ENCODE data around the gene NLGN1.
"Not testable (repeated sequence)": the region's sequence is repeated elsewhere in the genome, so short reads cannot be mapped to it uniquely, and the experiment has no call there.

NLGN1 gene

DNA sequence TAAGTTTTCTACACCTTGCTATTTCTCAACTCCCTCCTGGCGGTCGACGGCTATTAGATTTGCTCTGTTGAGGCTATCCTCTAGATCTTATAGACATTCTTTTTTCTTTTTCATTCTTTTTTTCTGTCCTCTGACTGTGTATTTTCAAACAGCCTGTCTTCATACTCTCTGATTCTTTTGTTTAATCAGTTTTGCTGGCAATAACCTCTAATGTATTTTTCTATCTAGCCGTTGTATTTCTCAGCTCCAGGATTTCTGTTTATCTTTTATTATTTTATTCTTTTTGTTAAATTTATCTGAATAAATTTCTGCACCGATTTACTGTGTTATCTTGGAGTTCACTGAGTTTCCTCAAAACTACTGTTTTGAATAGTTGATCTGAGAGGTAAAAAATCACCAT lies 31.5 kb downstream of the NLGN1 start:
- no peak for DNase-seq (ENCODE audit: low read depth in 2 of 2, low spot score in 1 of 2)

DNA sequence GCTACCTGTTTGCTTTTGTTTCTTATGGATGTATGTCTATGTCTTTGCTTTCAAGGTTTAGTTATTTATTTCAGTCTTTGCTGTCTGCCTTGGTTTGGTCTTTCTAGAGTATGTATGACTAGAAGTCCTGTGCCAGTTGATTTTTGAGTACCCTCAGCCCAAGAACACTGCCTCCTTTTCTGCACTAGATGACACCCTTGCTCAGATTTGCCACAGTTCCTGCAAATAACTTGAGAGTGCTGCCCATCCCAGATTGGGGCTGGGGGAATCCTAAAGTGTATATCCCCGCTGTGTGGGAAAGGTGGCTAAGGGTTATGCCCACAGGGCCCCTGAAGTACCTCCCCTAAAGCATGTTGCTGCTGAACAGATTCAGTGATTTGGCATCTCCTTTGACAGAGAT lies 32.0 kb downstream of the NLGN1 start:
- DNase-seq (ENCODE audit: low read depth in 2 of 2, low spot score in 1 of 2) = no peak

DNA sequence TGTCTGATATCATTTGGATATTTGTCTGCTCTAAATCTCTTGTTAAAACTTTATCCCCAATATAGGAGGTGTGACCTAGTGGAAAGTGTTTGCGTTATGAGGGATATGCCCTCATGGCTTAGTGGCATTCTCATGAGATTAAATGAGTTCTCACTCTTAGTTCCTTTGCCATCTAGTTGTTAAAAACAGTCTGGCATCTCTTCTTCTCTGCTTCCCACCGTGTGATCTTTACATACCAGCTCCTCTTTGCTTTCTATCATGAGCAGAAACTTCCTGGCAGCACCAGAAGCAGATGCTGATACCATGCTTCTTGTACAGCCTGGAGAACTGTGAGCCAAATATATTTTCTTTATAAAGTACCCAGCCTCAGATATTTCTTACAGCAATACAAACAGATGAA lies 33.0 kb downstream of the NLGN1 start:
- DNase-seq (ENCODE audit: low read depth in 2 of 2, low spot score in 1 of 2) = no peak

DNA sequence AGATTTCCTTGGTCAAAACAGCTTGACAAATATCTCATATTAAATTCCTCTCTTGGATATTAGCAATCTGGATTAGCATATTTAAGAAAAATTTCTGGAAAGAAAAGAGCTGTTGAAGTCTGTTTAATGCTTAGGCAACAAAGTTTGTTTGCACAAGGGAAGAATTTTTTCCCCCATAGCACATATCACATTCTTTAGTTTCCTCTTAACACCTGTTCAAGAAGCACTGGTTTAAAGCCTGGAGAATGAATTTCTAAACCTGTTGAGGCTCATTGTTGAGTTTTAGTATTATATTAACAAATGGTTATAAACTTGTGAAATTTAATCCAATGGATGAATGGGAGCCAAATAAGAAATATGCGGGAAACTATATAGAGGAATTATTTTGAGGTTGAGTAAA lies 41.5 kb downstream of the NLGN1 start:
- no peak for DNase-seq (ENCODE audit: low read depth in 2 of 2, low spot score in 1 of 2)

DNA sequence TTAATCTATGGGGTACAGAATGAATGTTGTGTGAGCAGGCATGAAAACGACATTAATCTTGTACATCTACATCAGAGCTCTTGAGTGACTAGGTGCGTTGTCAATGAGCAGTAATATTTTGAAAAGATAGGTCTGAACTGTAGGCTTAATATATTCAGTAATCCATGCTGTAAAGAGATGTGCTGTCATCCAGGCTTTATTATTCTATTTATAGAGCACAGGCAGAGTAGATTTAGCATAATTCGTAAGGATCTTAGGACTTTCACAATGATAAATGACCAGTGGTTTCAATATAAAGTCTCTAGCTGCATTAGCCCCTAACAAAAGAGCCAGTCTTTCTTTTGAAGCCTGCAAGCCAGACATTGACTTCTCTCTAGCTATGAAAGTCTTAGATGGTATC lies 43.0 kb downstream of the NLGN1 start:
- DNase-seq (ENCODE audit: low read depth in 2 of 2, low spot score in 1 of 2) = no peak

DNA sequence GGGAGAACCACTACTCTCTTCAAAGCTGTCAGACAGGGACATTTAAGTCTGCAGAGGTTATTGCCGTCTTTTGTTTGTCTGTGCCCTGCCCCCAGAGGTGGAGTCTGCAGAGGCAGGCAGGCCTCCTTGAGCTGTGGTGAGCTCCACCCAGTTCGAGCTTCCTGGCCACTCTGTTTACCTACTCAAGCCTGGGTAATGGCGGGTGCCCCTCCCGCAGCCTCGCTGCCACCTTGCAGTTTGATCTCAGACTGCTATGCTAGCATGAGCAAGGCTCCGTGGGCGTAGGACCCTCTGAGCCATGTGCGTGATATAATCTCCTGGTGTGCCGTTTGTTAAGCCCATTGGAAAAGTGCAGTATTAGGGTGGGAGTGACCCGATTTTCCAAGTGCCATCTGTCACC lies 54.0 kb downstream of the NLGN1 start:
- not testable (repeated sequence) for DNase-seq (ENCODE audit: low read depth in 2 of 2, low spot score in 1 of 2)

DNA sequence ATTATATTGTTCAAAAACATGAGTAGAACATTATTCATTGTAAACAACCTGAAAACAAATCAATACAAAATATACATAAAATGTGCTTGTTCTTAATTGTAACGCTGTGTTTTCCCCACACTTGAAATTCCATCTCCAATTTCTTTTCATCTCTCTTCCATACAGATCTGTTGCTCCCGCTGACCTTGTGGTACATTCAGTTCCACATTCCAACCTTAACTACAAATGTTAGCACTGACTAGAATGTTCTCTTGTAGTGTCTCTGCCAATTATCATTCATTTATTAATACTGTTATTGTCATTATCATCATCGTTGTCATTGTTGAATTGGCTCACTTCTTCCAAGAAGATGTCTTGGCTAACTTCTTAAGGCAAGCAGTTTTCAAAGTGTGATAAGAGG lies 65.7 kb downstream of the NLGN1 start:
- no peak for DNase-seq (ENCODE audit: low read depth in 2 of 2, low spot score in 1 of 2)

DNA sequence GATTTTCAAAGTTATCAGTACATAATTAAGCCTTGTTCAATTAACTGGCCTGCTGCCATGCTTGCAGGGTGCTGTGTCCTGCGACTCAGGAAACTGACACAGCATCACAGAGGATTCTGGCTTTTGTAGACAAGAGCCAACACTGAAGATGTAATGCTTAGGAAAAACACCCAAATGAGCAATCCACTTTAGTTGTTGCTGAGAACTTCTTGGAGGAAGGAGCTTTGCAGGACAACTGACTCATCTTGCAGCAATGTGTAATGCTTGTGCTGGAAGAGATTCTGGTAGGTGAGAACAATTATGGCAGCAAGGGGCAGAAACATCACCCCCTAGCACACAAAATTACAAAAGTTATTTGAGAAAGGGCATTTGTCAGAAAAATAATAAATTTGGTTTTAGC lies 67.6 kb downstream of the NLGN1 start:
- DNase-seq (ENCODE audit: low read depth in 2 of 2, low spot score in 1 of 2) = no peak

DNA sequence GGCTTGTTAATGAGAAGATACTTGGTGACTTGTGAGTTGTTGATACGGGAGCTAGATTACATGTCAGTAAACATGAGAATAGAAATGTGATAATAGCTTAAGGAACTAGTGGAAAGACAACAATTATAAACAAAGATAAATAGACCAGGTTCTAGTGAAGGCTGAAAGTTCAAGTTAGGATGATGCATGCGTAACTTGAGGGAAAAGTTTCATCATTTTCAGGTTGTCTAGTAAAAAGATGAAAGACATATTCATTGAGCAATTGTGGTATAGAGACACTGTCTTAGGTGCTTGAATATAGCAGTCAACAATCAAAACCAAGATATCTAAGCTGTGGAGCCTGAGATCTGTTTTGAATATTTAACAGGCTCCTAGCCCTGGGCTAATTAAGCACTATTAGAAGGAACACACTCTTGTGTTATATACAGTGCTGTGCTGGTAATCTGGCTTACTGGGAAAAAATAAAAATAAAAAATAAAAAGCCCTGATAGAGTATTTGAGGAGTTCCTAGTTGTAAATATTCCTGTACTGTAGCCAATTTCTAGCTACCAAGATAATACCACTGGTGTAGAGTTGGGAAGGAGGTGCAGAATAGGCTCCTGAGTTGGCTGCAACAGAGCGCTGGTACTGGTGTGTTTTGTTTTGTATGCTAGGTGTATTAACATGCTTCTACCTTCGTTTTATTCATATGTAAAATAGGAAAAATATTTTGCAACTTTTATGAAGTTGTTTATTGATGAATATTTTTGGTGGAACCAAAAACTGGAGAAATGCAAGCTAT lies 68.5 kb downstream of the NLGN1 start:
- no peak for DNase-seq (ENCODE audit: low read depth in 2 of 2, low spot score in 1 of 2)

DNA sequence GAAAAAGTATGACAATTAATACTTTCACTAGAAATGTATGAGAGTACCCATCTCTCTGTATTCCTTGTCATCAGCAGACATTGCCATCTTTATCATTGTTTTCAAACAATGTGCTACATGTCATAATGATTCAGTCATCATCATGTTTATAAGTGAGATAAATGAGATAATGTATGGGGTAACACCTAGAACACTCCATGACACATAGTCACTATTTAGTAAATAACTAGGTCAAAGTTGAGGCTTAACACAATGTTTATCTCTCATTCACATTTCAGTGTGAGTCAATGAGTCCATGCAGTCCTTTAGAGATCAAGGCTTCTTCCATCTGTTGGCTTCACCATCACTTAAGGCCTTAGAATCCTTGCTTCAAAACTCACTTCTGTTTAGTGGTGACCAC lies 70.0 kb downstream of the NLGN1 start:
- no peak for DNase-seq (ENCODE audit: low read depth in 2 of 2, low spot score in 1 of 2)

DNA sequence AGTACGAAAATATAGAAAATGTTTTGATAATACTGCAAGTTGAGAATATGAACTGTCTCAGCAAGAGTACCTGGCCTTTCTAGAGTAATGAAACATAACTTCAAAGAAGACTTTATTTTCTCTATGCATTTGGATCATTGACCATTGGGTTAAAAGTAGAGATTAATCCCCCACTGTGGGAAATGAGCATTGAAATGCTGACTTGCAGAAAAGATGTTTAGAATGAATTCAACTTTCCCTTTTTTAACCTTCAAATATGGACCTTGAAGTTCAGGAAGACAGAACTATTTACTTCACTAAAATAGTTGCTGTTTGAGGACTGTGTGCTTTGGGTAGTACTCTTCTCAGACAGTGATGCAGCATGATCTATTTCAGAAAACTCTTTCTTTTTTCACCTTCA lies 75.7 kb downstream of the NLGN1 start:
- no peak for DNase-seq (ENCODE audit: low read depth in 2 of 2, low spot score in 1 of 2)

DNA sequence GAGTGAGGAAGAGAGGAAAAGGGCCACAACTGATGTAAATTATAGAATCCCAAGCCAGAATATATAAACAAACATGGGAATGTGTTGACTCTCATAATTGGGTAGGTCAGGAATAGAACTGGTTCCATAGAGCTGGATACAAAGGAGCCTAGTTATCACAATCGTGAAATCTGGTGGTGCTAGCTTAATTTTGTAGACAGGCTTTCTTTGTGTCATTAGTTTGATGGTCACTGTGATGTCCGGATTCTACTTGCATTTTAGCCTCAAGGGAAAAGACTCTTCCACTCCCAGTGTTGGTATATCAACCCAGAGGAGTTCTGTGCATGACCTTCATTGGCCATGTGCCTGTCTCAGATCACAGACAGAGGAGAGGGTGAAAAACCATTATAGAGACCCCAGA lies 81.8 kb downstream of the NLGN1 start:
- DNase-seq (ENCODE audit: low read depth in 2 of 2, low spot score in 1 of 2) = no peak

DNA sequence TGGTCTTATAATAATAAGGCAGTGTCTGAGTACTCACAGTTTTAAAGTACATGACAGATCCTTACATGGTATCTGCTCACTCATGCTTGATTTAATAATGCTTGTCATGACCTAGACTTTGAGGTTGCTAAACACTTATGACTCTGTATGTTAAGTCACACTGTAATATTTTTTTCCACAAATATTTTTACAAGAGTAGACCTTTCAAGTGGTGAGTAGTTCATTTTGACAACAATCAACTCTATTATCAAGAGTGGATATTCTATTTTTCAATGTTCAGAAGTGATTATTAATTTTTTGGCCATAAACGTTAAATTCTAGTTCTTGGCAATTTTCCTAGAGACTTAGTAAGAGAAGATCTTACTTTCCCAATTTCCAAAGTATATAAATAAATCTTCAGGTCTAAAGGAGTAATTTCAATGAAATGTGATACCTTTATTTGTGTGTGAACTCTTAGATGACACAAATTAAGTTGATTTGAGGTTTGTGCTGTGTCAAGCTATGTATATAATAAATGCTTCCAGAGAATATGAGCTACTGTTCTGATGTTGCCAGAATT lies 104.5 kb downstream of the NLGN1 start:
- no peak for DNase-seq (ENCODE audit: low read depth in 2 of 2, low spot score in 1 of 2)

DNA sequence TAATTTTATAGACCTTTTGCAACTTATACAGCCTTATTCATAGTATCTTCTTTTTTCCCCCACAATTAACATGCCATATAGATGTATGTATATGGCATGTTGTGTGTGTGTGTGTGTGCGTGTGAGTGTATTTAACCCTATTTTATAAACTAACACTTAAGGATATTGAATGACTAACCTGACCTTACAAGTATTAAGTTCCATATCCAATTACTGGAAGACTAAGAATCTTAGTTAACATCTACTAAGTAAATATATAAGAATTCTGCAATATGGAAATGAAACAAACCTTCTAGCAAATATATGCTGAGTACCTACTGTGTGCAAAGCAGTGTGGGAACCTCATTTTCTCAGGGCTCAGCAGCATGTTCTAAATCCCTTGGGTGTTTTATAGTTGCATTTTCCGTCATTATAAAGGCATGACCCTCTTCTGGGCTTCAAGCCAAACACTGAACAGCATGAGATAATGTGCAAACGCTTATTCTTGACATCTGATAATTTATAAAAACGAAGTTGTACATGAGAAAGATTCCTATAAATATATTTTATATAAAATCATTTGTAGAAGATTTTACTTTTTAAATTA lies 105.5 kb downstream of the NLGN1 start:
- no peak for DNase-seq (ENCODE audit: low read depth in 2 of 2, low spot score in 1 of 2)

DNA sequence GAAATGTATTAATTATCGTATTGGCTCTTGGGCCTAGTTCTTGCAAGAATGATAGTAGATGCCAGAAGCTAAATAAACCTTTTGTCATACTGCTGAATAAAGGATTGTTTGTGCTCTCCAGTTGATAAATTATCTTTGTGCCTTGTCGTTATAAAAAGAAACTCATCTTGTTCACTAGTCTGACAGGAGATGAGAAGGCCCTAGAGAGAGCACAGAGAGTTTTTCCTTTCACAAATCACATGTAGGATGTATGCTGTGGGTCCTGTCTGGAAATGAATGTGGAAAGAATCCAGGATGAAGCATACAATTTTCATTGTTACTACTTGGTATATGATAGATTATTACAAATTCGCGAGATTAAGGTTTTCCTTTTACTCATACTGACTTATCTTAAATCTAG lies 113.0 kb downstream of the NLGN1 start:
- no peak for DNase-seq (ENCODE audit: low read depth in 2 of 2, low spot score in 1 of 2)

DNA sequence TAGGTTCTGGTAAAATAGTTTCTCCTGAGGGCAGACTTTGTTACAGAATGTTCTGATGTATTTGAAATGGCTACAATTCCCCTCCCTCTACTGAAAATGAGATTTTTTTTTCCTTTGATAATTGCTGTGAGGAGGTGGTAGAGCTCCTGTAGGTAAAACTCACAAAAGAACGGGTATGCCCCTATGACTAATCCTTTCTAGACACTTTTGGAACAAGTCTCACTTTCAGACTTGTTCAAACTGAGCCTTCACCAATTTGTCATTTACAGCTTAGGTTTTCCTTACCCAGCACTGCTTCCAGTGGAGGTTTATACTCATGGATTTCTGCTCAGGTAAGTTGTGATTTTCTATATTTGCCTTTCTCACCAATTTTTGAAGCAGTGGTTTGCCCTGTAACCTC lies 115.6 kb downstream of the NLGN1 start:
- DNase-seq (ENCODE audit: low read depth in 2 of 2, low spot score in 1 of 2) = no peak

DNA sequence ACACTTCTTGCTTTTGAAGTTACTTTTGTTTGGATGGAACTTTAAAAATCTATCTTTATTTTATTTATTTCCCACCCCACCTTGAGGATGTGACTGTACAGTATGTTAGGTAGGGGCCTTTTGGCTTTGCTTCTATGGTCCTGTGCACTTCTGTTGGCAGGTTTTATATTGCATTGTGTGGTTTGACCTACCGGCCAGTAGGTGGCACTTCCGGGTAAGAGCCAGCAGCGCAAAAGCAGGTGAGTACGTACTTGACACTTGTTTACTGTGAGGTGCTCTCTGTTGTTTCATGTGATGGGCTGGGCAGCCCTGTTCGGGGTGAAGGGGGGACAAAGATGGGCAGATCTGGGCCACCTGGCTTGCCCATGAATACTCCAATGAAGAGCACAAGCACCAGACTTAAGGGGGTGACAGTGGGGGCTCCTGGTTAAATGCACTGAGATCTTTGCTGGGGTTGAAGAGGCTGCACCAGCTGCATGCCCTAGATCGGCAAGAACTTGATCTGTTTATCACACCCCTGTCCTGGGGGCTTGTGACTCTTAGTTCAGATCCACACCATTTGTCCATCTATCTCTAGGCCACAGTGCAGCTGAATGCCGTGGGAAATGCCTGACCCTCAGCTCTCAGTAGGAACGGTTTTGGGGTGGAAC lies 131.6 kb downstream of the NLGN1 start:
- no peak for DNase-seq (ENCODE audit: low read depth in 2 of 2, low spot score in 1 of 2)

DNA sequence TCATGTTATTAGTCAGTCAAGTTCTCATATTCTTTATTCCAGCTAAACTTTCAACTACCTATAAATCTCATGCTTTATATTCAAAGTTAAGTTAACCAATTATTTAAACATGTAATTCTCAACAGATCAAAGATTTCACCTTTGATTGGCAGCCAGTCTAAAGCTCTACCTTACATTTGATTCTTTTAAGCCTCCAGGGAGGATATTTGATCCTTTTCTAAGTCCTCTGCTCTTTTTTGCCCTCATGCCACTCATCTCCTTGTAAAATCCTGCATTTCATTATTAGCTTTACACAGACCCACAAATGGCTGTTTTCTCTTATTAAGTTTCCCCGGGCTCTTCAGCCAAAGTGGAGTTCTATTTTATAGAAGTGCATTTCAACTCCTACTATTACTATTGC lies 134.1 kb downstream of the NLGN1 start:
- no peak for DNase-seq (ENCODE audit: low read depth in 2 of 2, low spot score in 1 of 2)

DNA sequence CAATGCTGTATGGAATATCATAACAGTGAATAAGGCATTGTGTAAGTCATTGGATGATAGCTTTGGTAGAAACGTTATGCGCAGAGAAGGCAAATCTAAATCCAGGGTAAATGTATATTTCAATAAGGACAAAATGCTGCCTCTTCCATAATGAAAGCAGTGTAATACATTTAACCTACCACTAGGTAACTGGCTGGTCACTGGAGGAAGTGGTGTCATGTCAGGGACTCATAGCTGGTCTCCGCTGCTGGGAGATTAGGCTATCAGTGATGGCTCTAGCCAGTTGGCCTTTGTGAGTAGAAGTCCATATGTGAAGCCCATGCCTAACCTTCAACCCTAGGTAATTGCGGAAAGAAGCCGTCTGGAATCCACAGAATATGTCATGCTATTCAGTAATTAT lies 140.9 kb downstream of the NLGN1 start:
- DNase-seq (ENCODE audit: low read depth in 2 of 2, low spot score in 1 of 2) = no peak

DNA sequence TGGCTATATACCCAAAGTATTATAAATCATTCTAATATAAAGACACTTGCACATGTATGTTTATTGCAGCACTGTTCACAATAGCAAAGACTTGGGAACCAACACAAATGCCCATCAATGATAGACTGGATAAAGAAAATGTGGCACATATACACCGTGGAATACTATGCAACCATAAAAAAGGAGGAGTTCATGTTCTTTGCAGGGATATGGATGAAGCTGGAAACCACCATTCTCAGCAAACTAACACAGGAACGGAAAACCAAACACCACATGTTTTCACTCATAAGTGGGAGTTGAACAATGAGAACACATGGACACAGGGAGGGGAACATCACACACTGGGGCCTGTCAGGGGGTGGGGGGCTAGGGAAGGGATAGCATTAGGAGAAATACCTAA lies 148.0 kb downstream of the NLGN1 start:
- not testable (repeated sequence) for DNase-seq (ENCODE audit: low read depth in 2 of 2, low spot score in 1 of 2)

DNA sequence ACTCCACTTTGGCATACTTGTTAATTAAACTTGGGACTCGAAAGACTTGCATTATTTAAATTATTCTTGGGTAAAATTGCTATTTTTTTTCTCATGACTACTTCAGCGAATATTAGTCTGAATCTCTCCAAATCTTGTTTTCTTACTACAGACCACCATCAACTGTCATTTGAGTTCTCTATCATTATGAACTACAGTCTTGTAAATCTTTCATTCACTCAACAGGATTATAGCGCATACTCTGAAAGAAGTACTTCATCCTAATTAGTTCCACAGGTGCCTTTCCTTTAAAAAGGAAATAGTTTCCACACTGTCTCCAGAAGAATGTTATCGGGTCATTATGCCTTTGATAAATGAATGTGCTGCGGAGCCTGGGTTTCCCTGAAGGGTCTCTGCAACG lies 149.5 kb downstream of the NLGN1 start:
- DNase-seq (ENCODE audit: low read depth in 2 of 2, low spot score in 1 of 2) = no peak

DNA sequence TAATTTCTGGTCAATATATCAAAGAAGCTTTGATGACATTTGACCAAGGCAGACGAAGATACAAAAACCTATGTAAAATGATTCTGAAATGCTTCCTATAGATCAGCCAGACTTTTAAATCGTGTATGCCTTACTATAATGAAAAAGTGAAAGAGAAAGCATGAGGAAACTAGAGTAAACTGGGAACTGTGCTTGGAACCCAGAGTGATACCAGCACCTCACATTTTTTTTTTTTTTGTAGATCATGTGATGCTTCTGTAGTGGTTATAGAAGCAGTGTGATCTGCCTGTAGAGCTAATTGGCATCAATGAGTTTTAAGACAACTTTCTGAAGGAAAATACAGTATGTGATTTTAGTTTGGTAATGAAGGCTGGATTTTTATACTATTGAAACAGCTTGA lies 150.7 kb downstream of the NLGN1 start:
- DNase-seq (ENCODE audit: low read depth in 2 of 2, low spot score in 1 of 2) = no peak

Data from stimulated activated CD8-positive, alpha-beta memory T cell treated with anti-CD3 and anti-CD28 coated beads, Interleukin-4, amount 100 ng/mL, for 1 hour (primary cell).